ENCODE results near the gene CADM1.

DNA sequence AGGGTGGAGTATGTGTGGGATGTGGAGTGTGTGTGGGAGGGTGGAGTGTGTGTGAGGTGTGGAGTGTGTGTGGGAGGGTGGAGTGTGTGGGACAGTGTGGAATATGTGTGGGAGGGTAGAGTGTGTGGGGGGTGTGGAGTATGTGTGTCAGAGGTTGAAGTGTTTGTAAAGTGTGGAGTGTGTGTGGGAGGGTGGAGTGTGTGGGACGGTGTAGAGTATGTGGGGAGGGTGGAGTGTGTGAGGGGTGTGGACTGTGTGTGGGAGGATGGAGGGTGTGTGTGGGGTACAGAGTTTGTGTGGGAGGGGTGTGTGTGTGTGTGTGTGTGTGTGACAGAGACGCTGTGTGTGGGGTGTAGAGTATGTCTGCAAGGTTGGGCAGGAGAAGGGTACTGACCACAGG lies 355.5 kb downstream of the CADM1 start:
- TF ChIP-seq CTCF (conservative IDR thresholded peaks at IDR 0.05 in 1 of 2, IDR thresholded peaks at IDR 0.05 in 1 of 2; ENCODE audit: extremely low read depth in 1 of 2, insufficient read depth in 1 of 2, low read depth in 1 of 2, low read length in 2 of 2) = no peak
- TF ChIP-seq EZH2 (IDR thresholded peaks at IDR 0.05; ENCODE audit: borderline replicate concordance, low read length) = no peak
